Neuron (in vitro differentiated cells): ENCODE measurements around the gene DENND6B.

ENCODE experiments used
- H2AFZ ChIP-seq: one replicate; pipeline ENCODE4 v1.6.1; 2013; ENCODE audit warnings: low read depth, mild to moderate bottlenecking, inconsistent platforms, low read length, moderate library complexity
- H3K27me3 ChIP-seq: one replicate; pipeline ENCODE4 v1.6.1; 2013; ENCODE audit warnings: low read length; ENCODE audit not compliant: insufficient read depth
- H3K36me3 ChIP-seq: one replicate; pipeline ENCODE4 v1.6.1; 2013; ENCODE audit warnings: low read length; ENCODE audit not compliant: insufficient read depth
- H3K4me1 ChIP-seq: one replicate; pipeline ENCODE4 v1.6.1; 2013; ENCODE audit warnings: low read length; ENCODE audit not compliant: insufficient read depth
- H3K4me3 ChIP-seq: 2 replicates; pipeline ENCODE4 v1.5.1; 2013; ENCODE audit warnings: mild to moderate bottlenecking, low read length, moderate library complexity
- H3K9me3 ChIP-seq: one replicate; pipeline ENCODE4 v1.6.1; 2013; ENCODE audit warnings: low read length

Gene DENND6B

DNA sequence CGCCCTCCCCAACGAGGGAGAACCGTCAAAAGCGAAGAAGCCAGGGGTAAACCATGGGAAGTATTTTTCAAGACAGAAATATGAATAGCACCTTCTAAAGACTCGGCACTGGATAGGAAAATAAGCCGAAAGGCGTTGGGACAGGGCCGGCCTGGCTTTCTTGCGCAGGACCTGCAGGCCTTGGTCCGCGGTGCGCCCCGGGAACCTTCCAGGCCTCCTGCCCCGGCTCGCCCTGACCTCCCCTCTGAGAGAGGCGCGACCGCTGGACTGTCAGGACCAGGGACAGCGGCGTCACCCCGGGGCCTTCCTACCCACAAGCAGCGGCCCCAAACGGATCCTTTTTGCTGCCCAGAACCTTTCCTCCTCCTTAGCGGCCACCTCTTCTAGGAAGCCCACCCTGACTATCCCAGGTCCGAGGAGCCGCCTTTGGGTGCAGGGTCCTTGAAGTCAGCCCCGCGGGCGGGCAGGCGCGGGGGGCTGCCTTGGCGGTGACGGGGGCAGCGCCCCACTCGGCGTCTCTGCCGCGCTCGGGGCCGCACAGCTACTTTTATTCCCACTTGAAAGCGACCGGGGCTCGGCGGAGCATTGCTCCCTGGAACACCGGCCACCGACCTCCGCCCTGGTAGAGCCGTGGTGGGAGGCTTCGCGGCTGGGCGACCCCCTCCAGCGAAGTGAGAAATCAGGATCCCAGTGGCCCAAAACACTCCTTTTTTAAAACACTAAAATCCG lies 56.0 kb downstream of the DENND6B start:
- H2AFZ ChIP-seq: no peak overlapping the region
- no peaks in the 10 kb centered on the region for H3K27me3 ChIP-seq
- H3K4me3 ChIP-seq: peak overlapping the region; percentile 58
- H3K36me3 ChIP-seq: peaks cover 19% of the 10 kb centered on the region
- peaks cover 6% of the 10 kb centered on the region for H3K9me3 ChIP-seq
- peaks cover 37% of the 10 kb centered on the region for H3K4me1 ChIP-seq

DNA sequence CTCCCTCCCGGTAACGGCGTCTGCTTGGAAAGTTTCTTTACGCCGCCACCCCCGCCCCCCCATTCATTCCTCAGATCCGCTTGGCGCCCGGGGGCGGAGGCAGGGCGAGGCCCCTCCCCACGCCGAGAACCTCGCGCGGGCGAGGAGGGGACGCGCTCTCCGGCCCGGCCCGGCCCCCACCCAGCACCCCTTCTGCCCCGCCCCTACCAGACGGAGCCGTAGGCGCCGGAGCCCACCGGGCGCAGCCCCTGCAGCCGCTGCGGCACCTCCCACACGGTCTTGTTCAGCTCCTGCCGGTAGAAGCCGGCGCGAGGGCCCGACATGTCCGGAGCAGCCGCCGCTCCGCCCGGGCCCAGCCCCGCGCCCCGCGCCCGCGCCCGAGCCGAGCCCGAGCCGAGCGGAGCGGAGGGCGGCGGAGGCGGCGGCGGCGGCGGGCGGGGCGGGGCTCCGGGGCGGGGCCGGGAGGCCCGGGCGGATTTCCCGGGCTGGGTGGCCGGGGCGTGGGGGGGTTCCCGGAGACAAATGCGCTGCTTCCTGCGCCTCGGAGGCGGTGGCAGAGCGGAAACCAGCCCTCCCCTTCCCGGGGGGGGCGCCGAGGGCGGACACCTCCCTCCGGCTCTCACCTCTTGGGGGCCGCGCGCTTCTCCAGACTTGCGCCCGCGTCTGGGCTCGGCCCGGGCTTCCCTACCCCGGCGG lies 56.7 kb downstream of the DENND6B start, which contains the start of gene MAPK11:
Gene MAPK11, minus strand, starts transcription at position 411 of the 696 bp plus-strand sequence. Its CDS starts 88 bp downstream, at position 323.
- Histone ChIP-seq H3K4me1 (peaks cover 35% of the 10 kb centered on the region), H3K9me3 (peaks cover 6% of the 10 kb centered on the region), H2AFZ (peak within 1 kb of the TSS; percentile 33), H3K36me3 (peaks cover 12% of the 10 kb centered on the region), H3K27me3 (no peaks in the 10 kb centered on the region), H3K4me3 (peak within 1 kb of the TSS; percentile 58)

DNA sequence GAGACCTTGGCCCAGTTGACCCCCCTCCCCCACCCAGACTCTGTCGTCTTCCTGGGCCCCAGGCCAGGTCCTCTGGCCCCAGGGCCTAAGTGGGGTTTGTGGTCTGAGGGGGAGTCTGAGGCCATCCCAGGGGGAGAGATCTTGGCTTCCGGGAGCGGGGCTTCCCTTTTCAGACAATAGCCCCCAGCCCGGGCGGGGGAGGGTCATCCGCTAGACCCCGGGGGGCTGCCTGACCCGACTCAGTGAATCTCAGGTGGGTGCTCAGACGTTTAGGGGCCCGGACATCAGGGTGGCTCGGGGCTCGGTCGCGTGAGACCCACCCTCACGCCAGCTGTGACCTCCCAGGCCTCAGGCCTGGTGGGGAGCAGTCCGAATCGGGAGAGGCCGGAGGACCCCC lies 57.2 kb downstream of the DENND6B start:
- Histone ChIP-seq H3K9me3 (peaks cover 6% of the 10 kb centered on the region), H3K36me3 (peaks cover 11% of the 10 kb centered on the region), H2AFZ (peak overlapping the region; percentile 33), H3K4me1 (peaks cover 33% of the 10 kb centered on the region), H3K4me3 (peak overlapping the region; percentile 58), H3K27me3 (no peaks in the 10 kb centered on the region)

DNA sequence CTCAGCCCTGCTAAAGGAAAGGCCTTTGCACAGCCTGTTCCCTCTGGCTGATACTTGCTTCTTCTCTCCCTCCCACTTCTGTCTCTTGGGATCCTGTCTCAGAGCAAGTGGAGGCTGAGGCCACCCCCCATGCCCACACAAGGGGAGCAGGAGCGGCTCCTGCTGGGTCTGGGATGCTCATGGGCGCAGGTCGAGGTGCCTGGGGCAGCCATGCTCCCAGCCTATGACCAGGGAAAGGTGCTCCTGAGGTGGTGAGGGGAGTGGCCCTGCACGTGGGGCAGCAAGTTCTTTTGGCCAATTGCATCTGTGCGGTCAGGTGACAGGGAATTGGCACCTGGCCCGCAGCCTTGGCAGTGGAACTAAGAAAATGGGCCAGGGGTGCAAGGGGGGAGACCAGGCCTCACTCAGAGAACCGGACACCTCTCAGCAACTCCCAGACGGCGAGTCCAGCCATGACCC lies 58.1 kb downstream of the DENND6B start:
- Histone ChIP-seq H3K9me3 (peaks cover 6% of the 10 kb centered on the region), H3K4me1 (peaks cover 28% of the 10 kb centered on the region), H3K27me3 (no peaks in the 10 kb centered on the region), H3K36me3 (peaks cover 15% of the 10 kb centered on the region), H3K4me3 (no peak overlapping the region), H2AFZ (no peak overlapping the region)

DNA sequence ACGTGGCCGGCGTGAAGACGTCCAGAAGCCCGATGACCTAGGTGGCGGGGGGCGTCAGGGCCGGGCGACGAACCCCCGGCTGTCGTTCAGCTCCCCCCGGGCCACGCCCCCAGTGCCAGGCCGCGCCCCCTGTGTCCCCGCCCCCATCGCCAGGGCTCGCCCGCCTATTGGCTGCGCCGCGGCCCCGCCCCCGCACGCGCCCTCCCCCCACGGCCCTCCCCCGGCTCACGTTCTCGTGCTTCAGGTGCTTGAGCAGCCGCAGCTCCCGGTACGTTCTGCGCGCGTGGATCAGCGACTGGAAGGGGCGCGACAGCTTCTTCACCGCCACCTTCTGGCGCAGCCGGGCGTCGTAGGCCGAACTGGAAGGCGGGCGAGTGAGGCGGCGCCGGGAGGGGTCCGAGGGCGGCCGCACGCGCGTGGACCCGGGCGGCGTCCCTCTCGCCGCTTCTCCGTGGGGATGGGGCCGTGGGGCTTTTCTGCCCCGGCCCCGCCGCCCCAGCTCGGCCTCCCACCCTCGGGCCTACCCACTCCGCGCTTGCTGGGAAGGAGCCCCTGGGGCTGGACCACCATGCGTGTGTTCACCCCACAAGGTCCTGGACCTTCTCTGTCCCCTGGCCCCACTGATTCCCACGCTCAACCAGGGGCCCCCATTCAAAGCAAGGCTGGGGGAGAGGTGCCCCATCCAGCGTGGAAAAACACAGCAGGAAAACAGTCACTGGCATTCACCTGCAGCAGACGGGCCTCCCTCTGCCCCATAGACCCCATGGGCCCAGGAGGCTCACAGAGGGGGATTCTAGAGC lies 59.0 kb downstream of the DENND6B start:
- no peak overlapping the region for H3K4me3 ChIP-seq
- H3K36me3 ChIP-seq: peaks cover 15% of the 10 kb centered on the region
- peaks cover 30% of the 10 kb centered on the region for H3K4me1 ChIP-seq
- no peaks in the 10 kb centered on the region for H3K27me3 ChIP-seq
- H2AFZ ChIP-seq: no peak overlapping the region
- H3K9me3 ChIP-seq: peaks cover 6% of the 10 kb centered on the region

DNA sequence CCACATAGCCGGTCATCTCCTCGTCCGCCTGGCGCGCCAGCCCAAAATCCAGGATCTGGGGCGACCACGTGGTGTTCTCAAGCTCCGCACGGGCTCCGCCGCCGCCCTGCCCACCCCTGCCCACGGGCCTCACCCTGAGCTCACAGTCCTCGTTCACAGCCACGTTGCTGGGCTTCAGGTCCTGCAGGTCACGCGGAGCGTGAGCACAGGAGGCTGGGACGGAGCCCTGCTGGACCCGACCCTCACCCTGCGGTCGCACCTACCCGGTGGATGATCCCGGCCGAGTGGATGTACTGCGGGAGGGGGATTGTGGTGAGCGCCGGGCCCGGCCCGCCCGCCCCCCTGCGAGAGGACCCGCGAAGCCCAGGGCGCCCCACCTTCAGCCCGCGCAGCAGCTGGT lies 59.8 kb downstream of the DENND6B start:
- Histone ChIP-seq H3K27me3 (no peaks in the 10 kb centered on the region), H3K36me3 (peaks cover 15% of the 10 kb centered on the region), H2AFZ (no peak overlapping the region), H3K4me1 (peaks cover 30% of the 10 kb centered on the region), H3K9me3 (peaks cover 6% of the 10 kb centered on the region), H3K4me3 (no peak overlapping the region)

DNA sequence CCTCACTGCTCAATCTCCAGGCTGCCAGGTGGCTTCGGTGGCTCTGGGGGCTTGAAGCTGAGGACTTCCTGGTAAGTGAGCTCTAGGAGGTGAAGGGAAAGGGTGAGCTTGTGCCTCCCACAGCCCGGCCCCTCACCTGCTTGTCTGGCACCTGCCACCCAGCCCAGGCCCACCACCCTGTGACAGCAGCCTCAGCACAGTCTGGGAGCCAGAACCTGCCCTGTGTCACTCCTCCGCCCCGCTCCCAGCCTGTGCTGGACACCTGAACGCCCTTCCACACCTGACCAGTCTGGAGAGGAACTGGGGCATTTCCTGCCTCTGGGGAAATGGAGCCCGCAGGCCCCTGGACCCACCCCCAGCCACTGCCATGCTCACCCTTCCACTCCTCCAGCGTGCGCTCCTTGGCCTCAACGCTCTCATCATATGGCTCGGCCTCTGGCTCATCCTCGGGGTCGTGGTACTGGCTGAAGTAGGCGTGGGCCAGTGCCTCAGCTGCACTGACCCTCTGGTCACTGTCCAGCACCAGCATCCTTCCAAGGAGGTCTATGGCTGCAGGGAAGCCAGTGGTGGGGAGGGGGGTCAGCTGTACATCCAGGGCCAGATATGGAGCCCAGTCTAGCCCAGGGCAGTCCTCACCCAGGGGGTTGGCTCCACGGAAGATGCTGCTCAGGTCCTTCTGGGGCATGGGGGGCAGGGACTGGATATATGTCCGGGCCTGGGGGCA lies 61.7 kb downstream of the DENND6B start:
- Histone ChIP-seq H3K4me1 (peaks cover 26% of the 10 kb centered on the region), H3K27me3 (no peaks in the 10 kb centered on the region), H3K36me3 (peaks cover 15% of the 10 kb centered on the region), H3K4me3 (no peak overlapping the region), H3K9me3 (peaks cover 6% of the 10 kb centered on the region), H2AFZ (no peak overlapping the region)

DNA sequence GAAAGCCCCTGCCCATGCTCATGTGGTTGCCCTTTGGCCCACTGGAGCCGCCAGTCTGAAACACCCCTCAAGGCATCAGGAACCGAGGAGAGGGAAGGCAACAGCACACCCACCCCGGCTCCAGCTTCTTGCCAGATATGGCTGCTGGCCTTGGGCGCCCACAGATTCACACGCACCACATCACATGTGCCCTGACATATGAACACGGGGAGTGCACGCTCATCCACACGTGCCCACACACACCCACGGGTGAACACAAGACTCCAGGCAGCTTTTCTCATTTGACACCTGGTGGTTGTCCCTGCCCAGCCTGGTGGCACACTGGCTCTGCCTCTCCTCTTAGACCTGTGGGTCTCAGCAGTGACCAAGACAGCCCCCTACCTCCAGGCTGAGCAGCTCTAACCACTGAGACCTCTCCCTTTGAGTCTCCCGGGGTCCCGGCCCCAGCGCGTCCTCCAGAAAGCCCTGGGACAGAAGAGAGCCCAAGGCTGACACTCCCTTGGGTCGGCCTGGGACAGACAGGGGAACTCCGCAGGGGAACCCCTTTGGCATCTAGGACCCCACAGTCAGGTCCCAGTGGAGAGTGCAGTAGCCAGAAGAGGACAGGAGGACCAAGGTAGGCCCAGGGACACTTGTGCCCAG lies 62.6 kb downstream of the DENND6B start:
- Histone ChIP-seq H2AFZ (no peak overlapping the region), H3K36me3 (peaks cover 15% of the 10 kb centered on the region), H3K4me3 (no peak overlapping the region), H3K4me1 (peaks cover 21% of the 10 kb centered on the region), H3K9me3 (peaks cover 6% of the 10 kb centered on the region), H3K27me3 (no peaks in the 10 kb centered on the region)

DNA sequence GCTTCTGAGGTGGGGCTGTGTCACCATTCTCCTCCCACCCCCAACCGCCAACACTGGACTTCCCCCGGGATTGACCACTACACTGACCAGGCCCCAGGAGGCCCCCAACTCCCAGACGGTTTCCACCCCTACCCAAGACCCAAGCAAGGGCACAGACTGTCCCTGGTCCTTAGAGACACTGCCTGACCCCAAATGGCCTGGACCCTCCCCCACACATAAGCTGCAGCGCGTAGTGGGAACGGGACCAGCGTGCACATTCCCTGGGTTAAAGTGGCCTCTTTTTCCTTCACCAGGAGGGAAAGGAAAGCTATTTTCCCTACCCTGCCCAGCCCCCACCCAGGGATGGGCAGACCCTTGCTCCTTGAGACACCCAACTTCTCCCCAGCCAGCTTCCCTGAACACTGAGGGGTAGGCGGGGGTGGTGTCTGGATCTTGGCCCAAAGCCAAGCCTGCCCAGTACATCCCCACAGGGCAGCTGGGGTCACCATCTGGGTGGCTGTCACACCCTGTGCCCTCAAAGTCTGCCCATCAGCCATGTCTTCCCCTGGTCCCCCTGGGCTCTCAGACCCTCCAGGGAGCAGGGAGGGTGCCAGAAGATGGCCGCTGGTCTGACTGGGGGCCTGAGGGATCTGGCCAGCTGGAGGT lies 63.7 kb downstream of the DENND6B start:
- Histone ChIP-seq H3K36me3 (peaks cover 15% of the 10 kb centered on the region), H3K27me3 (no peaks in the 10 kb centered on the region), H3K4me1 (peaks cover 20% of the 10 kb centered on the region), H3K4me3 (no peak overlapping the region), H3K9me3 (peaks cover 3% of the 10 kb centered on the region), H2AFZ (no peak overlapping the region)

DNA sequence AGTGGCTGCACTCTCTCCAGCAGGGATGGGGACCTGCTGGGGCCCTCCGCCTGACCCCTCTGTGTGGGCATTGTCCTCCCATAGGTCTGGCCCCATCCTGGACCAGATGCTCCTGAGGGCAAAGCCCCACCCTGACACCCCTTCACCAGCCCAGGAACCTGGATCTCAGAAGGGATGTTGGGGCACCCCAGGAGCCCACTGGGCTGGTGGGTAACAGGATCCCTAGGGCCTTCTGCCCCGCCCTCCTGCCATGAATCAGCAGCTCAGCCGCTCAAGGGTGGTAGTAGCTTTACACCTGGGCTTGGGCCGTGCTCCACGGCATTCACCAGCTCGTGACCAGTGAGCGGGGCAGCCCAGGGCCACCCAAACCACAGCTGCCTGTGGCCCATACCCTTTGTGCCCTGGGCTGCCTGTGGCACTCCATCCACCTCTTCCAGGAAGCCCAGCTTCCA lies 64.3 kb downstream of the DENND6B start:
- H3K4me1 ChIP-seq: peaks cover 20% of the 10 kb centered on the region
- no peak overlapping the region for H2AFZ ChIP-seq
- no peaks in the 10 kb centered on the region for H3K27me3 ChIP-seq
- H3K4me3 ChIP-seq: peak overlapping the region; percentile 58
- peaks cover 3% of the 10 kb centered on the region for H3K9me3 ChIP-seq
- peaks cover 19% of the 10 kb centered on the region for H3K36me3 ChIP-seq

DNA sequence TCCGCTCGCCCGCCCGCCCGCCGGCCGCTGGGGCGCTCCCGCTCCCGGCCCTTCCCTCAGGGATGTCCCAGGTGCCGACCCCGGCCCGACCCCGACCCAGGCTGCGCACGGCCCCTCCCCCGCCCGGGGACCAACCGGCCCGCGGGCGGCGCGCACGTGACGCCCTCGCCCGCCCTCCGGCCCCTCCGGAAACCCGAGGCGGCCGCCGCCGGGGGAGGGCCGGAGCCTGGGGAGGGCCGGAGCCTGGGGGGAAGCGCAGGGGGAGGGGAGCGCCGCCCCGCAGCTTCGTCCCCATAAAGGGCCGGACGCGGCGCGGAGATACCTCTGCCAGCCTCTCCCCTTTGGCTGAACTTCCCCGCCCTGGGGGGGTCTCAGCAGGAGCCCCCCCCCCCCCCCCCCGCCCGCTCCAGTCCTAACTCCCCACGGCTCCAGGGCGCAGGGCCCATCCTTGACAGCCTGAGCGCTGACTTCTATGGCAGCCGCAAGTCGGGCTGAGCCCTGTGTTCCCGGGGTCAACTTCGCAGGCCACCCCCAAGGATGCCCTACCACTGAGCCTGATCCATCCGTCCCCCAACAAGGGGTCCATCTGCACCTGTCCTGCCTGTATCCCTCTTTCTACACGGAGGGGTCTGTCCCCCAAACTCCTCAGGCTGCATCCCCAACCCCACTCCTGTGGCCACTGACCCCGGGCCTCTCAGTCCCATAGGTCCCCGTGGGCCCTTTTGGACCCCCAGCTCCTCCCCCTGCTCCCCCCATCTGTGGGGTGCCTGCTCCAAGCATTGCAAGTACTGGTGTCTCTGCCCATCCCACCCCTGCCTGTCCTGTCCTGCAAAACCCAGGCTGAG lies 65.0 kb downstream of the DENND6B start, which contains the start of gene MAPK12:
Gene MAPK12, minus strand, starts transcription at position 69 of the 845 bp plus-strand sequence. CDS start 174 bp downstream, outside the sequence.
- peaks cover 20% of the 10 kb centered on the region for H3K4me1 ChIP-seq
- peak within 1 kb of the TSS; percentile 5 for H2AFZ ChIP-seq
- H3K27me3 ChIP-seq: no peaks in the 10 kb centered on the region
- H3K4me3 ChIP-seq: peak within 1 kb of the TSS; percentile 58
- H3K36me3 ChIP-seq: peaks cover 24% of the 10 kb centered on the region
- peaks cover 1% of the 10 kb centered on the region for H3K9me3 ChIP-seq
